AG04449 (cell line): ENCODE results near the gene FBXW2.

ENCODE experiments used
- CTCF ChIA-PET: fragments of 350-600 bp; formaldehyde crosslinking; extraction: SDS; loops from one replicate; lab custom pipeline; 2021; ENCODE audit warnings: antibody characterized with exemption; lab: Yijun Ruan, JAX
- POLR2A ChIA-PET: fragments of 400-600, 350-600 bp; formaldehyde crosslinking; extraction: SDS; loops from one replicate; lab custom pipeline; 2020; ENCODE audit warnings: antibody characterized with exemption, inconsistent platforms; lab: Yijun Ruan, JAX
- DNase-seq: peaks from one replicate; pipeline ENCODE4 v3.0.0-alpha.2; 2010; ENCODE audit warnings: low read depth, low spot score
- H3K4me3 ChIP-seq: 2 replicates; pipeline ENCODE4 v1.5.1; 2011; ENCODE audit warnings: low read depth, mild to moderate bottlenecking, control low read depth, low read length
- CTCF ChIP-seq: IDR thresholded peaks from one replicate; pipeline ENCODE4 v1.5.1; 2011; ENCODE audit warnings: mild to moderate bottlenecking, moderate library complexity, low read length, control low read depth, inconsistent platforms; ENCODE audit not compliant: insufficient read depth; ENCODE audit errors: missing control alignments

Gene FBXW2

GRCh38 chr9:120830865-120831264, 37.6 kb upstream of the FBXW2 start:
- H3K4me3 ChIP-seq = no peak overlapping the region
- ChIA-PET CTCF (interaction anchor here (1.2 kb wide), 1 partner anchor 106 kb away, joined by 3 read pairs; no protein-coding TSS in a partner anchor), POLR2A (no interaction called here)
- no peak for DNase-seq
- TF ChIP-seq CTCF = no peak

GRCh38 chr9:120830151-120830550, 36.9 kb upstream of the FBXW2 start:
- no peak overlapping the region for H3K4me3 ChIP-seq
- POLR2A ChIA-PET = no interaction called here
- CTCF ChIA-PET = interaction anchor here (1.0 to 1.2 kb wide), 2 partner anchors 107 to 210 kb away, joined by 3 read pairs; no protein-coding TSS in a partner anchor
- DNase-seq = no peak
- TF ChIP-seq CTCF = no peak

- H3K4me3 ChIP-seq = no peak overlapping the region
- ChIA-PET CTCF (interaction anchor here (1.0 to 1.2 kb wide), 2 partner anchors 107 to 210 kb away, joined by 3 read pairs; no protein-coding TSS in a partner anchor), POLR2A (no interaction called here)
Observed at GRCh38 chr9:120829650-120830049, 36.4 kb upstream of the FBXW2 start.

GRCh38 chr9:120820095-120820494, 26.9 kb upstream of the FBXW2 start:
- no peak for DNase-seq
- CTCF ChIA-PET = no interaction called here
- POLR2A ChIA-PET = no interaction called here
- no peak for TF ChIP-seq CTCF
- H3K4me3 ChIP-seq = no peak overlapping the region

More at GRCh38 chr9:120829650-120830049, 36.4 kb upstream of the FBXW2 start:
- no peak for DNase-seq
- TF ChIP-seq CTCF = no peak

- no peak for TF ChIP-seq CTCF
- CTCF ChIA-PET = no interaction called here
- no peak for DNase-seq
- H3K4me3 ChIP-seq = no peak overlapping the region
- POLR2A ChIA-PET = no interaction called here
Observed at GRCh38 chr9:120818595-120818994, 25.4 kb upstream of the FBXW2 start.

GRCh38 chr9:120815075-120815474, 21.9 kb upstream of the FBXW2 start:
- ChIA-PET POLR2A (no interaction called here), CTCF (no interaction called here)
- no peak overlapping the region for H3K4me3 ChIP-seq
- no peak for DNase-seq
- TF ChIP-seq CTCF = no peak
